DMS53 treated with DMSO at 0.1 percent for 48 hours (cell line): ENCODE data around the gene ST6GALNAC4.

Source experiments
- DNase-seq: peaks from one replicate; lab custom pipeline; 2025; ENCODE audit not compliant: unreplicated experiment; lab: John Stamatoyannopoulos, UW

Gene ST6GALNAC4, protein sequence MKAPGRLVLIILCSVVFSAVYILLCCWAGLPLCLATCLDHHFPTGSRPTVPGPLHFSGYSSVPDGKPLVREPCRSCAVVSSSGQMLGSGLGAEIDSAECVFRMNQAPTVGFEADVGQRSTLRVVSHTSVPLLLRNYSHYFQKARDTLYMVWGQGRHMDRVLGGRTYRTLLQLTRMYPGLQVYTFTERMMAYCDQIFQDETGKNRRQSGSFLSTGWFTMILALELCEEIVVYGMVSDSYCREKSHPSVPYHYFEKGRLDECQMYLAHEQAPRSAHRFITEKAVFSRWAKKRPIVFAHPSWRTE

DNA sequence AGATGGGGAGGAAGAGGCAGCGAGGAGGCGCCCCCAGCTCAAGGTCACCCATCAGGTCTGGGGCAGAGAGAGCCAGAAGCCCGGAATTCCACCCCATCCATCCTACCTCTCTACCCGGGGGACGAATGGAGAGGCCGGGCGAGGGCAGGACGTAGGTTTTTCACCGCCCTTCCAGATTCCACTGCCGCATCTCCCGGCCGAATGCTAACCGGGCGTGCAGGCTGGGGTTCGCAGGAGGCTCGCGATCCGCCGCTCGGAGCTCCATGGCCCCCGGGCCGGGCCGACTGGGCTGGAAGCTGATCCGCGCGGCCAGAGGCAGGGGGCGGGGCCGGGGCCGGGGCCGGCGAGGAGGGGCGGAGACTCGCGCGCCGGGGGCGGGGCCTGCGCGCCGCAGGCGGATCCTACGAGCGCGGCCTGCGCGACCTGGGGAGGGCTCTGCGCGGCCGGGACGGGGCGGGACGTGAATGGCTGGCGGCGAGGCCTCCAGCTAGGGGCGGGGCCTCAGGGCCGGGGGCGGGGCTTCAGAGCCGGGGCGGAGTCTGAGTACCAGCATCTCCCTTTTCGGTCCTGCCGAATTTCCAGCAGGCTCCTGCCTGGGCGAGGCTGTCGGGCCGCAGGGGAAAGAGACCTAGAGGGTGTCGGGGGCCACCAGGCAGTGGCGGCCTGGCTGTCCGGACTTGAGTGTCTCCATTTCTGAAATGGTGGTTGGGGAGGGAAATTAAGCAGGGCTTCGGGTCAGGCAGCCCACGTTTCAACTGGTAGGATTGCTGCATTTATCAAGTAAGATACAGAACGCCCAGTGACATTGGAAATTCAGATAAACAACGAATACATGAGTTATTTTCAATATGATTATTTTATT is at the start of gene ST6GALNAC4:
Gene ST6GALNAC4 (minus strand): TSS at position 322 of the 862 bp plus-strand sequence. CDS start 622 bp downstream, outside the sequence.
- DNase-seq: peak; percentile 74

DNA sequence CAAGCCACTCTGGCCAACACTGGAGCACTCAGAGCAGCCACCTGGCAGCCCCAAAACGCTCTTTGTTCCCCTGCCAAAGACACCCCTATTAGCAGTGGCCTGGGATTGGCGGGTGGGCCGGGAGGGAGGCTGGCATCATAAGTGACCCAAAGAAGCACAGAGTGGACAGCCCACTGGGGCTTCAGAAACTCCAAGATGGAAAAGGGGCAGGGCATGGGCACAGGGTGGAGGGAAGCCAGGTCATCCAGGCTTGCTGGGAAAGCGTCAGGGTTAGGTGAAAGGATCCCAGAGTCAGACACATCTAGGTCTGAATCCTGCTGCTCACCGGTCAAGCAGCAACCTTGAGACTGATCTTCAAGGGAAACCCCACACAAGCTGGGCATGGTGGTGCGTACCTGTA is 49.1 kb upstream of the ST6GALNAC4 start:
- no peak for DNase-seq

DNA sequence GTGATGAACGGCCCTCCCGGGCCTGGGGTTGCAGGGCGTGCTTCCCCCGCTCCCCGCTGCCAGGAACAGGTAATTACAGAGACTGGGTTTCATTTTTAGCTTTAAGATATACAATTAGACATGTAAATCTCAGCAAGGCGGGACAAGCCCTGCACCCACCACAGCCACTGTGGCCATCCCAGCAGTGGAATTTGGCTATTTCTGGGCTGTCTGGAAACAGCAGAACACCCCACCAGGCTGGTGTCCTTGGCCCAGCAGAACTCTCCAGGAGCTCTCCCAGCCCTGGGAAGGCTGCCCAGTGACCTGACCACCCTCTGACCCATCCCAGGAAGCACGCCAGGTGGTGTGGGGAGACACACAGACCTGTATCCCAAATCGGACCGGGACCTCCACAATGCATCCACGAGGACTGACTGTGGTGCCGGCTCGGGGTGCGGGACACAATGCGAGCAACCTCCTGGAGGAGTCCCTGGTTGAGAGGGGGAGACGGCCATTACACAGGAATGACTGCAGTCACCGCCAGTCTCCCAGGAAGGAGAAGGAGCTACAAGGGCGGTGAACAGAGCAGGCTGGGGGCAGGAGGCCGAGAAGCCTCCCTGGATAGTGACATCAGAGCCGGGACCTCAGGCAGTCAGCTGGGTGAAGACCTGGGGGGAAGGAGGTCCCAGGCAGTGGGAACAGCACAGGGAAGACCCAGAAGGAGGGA is 46.7 kb upstream of the ST6GALNAC4 start:
- DNase-seq: no peak

DNA sequence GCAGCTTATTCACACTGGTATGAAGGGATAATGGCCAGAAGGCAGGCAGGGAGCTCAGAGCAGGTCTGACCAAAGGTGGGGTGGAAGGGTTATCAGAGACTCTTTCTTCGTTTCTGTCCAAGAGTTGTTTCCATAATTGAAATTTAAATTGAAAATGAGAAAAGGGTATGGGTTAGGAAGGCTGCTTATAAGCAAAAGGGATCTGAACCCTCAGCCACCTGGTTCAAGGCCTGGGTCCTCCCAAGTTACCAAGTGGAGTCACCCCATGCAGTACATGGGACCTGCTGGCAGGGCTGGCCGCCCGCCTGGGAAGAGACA is 46.2 kb upstream of the ST6GALNAC4 start:
- DNase-seq: no peak

DNA sequence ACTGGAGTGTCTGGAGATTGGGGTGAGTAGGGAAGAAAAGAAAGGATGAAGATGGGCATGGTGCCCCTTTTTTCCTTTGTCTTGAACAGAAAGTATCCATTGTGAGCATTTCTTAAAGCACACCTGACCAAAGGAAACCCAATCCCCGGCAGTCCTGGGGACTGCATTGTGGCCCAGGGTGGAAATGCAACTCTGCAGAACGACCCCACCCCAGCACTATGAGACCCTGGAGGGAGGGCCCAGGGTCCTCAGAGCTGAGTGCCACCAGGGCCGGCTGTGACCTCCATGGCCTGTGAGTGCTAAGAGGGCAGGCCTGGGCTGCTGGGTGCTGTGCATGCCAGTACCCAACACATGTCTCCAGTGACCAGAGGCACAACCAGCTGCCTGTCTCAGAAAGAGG is 45.4 kb upstream of the ST6GALNAC4 start:
- DNase-seq: no peak

DNA sequence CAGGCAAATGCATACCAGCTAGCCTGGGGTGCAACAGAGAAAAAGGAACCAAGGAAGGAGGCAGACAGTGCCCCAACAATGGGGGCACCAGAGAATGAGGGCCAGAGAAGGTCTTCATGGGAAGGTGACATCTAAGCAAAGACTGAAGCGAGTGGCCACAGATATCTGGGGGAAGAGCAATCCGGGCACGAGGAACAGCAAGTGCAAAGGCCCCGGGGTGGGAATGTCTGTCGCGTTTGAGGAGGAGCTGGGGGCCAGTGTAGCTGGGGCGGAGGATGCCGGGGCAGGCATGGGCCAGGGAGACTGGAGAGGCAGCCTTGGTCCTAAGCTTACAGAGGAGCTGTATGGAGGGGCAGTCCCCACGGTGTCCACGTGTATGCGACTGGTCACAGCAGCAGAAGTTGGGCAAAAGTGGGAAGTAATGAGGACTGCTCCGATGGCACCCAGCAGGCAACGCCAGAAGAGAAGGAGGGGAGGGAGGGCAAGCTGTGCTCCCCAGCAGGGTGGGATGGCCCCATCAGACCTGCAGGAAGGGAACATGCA is 44.8 kb upstream of the ST6GALNAC4 start:
- DNase-seq: no peak

DNA sequence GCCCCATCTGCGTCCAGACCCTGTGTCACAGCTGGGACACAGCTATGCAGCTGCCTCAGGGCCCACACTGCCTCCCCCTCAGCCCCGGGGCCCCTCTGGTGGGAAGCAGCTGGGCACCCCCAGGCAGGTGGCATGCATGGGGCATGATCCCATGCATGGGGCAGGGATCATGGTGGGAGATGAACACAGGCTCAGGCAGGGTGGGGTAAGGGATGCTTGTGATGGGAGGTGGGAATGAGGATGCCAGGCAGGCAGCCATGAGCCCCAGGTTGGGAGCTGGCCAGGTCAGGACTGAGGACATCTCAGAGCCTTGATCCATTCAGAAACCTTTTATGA is 44.3 kb upstream of the ST6GALNAC4 start:
- no peak for DNase-seq

DNA sequence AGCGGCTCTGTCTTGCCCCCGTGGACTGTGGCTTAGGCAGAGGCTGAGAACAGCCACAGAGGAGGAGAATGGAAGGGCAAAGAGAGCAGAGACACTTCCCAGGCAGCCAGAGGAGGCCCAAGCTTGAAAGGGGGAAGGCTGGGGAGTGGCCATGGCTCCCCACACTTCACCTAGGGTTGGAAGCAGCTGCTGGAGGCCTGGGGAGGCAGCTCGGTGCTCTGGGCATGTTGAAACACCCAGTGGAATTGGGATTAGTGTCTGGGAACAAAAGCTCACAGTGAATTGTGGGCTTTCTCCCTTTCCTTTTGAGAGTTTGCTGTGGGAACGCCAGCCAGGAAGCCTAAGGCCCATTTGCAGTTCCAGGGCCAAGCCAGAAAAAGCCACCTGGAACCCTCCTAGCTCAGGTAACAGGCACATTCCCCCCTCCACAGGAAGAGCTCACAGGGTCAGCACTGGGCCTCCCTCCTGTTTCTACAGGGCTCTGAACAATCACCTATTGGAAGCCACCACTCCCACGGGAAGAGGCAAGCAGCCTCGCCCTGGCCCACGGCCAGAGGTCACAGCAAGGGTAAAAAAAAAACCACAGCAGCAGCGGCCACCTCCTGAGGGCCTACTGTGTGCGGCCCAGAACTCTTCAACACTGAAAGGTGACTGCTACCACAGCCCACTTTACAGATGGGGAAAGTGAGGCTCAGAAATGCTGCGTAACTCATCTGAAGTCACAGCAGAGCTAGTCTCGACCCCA is 43.7 kb upstream of the ST6GALNAC4 start:
- no peak for DNase-seq

DNA sequence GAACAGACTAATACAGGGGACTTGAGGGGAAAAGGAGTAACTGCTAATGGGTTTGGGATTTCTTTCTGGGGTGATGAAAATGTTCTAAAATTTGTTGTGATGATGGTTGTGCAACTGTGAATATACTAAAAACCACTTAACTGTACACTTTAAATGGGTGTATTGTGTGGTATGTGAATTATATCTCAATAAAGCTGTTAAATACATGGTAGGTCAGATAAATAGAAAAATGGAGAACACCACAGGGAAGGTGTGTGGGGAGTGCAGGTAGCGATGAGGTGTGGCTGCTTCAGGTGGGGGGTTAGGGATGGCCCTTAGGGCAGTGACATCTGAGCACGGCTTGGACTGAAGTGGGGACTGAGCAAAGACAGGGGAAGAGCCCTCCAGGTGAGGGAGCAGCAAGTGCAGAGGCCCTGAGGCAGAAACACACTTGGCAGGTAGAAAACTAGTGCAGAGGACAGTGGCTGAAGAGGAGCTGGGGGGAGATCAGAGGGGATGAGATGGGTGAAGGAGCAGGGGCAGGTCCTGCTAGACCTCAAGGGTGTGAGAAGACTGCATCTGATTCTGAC is 43.1 kb upstream of the ST6GALNAC4 start:
- DNase-seq: no peak

DNA sequence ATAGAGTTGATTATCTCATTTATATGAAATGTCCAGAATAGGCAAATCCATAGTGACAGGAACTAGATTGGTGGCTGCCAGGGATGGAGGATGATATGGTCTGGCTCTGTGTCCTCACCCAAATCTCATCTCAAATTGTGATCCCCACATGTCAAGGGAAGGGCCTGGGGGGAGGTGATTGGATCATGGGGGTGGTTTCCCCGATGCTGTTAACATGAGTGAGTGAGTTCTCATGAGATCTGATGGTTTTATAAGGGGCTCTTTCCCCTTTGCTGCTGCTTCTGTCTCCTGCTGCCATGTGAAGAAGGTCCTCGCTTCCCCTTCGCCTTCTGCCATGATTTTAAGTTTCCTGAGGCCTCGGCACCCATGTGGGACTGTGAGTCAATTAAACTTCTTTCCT is 42.6 kb upstream of the ST6GALNAC4 start:
- no peak for DNase-seq

DNA sequence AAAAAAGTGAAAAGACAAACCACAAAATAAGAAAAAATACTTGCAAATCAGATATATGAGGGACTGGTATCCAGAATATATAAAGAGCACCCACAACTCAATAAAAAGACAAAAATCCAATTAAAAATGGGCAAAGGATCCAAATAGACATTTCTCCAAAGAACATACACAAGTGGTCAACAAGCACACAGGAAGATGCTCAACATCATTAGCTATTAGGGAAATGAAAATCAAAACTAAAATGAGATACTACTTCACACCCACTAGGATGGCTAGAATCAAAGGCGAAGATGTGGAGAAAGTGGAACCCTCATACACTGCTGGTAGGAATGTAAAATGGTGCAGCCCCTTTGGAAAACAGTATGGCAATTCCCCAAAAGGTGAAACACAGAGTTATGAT is 41.9 kb upstream of the ST6GALNAC4 start:
- no peak for DNase-seq

DNA sequence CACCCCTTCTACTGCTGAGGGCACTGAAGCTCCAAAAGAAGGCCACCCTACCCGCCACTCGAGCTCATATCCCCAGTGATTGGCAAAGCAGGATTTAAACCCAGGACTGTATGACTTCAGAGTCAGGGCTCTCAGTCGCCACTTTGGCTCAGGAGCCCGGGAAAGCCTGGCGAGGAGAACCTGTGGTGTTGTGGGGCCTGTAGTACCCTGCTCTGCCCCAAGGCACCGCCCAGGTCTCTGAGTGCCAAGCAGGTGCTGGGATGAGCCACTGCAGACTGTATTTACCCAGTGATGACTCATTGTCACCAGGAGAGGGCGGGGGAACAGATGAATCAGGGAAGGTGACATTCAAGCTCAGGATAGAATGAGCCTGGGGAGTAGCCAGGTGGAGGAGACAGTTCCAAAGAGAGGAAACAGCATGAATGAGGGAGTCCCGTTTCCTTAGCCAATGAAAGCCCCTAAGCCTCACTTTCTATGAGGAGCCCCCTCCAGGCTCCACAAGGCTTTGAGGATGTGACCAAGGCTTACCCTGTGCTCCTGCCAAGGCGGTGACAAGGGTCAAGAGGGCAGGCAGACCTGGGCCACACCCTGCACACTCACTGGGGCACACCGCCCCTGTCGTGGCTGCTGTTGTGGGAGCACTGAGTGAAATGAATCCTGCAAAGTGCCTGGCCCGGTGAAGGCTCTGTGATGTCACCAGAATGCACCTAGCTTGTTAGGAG is 38.6 kb upstream of the ST6GALNAC4 start:
- peak; percentile 99 for DNase-seq

DNA sequence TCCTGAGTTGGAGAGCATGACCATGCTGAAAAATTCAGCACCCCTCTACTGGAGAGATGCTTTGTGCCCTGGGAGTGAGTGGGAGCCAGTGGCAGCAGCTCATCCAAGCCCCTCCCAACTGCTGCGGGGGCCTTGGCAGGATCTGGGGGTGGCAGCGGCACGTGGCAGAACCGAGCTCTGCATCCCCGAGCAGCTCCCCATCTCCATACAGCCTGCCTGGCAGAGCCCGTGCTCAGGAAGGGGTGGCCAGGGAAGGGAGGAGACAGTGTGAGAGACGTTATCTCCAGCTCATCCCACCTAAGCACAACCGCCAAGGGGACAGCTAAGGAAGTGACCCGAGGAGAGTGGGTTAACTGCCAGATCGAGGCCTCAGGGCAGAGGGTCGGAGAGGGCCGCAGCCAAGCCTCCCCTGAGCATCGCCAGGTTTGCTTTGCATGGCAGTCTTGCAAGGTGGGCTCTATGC is 38.0 kb upstream of the ST6GALNAC4 start:
- DNase-seq: no peak

DNA sequence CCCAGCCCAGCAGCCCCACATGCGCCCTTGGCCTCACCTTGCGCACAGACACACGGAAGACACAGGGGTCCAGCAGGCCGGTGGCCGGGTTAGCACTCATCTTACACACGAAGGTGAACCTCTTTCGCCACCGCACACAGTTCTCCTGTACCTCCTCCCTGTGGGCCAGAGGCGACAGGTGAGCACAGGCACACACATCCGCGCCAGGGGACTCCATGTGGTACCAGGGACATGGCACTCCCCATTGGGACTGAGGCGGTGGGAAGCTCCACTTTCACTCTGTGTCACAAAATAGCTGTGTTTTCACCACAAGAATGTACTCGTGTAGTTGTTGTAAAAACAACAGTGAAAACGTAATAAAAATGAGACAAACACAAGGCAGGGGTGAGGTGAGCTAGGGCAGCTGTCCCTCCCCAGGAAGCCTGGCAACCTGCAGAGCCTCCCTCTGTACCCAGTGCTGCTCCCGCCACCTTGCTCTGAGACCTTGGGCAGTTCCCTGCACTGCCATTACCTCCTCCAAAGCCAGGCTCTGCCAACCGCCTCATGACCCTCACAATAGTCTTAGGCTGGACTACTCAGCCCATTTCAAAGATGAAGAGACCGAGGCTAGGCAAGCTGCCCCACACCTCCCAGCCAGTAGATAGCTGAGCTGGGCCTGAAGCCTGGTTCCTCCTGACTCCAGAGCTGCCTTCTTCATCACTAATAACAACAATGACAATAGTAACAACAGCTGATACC is 37.1 kb upstream of the ST6GALNAC4 start:
- no peak for DNase-seq

DNA sequence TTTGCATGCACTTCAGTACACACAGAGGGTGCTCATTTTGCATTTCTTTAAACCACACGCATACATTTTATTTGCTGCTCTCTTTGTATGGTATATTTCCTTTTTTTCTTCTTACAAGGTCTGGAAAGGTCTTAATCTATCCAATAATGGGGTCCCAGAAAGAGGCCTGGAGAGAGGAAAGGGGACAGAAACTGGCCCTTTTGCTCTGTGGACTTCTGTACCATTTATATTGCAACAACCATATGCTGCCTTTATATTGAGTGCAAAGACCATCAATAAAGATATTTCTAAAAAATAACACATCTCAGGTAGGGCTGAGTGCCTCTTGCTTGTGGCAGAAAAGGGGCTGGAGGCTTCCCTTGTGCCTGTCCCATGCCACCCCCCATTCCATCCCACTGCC is 36.3 kb upstream of the ST6GALNAC4 start:
- DNase-seq: no peak

DNA sequence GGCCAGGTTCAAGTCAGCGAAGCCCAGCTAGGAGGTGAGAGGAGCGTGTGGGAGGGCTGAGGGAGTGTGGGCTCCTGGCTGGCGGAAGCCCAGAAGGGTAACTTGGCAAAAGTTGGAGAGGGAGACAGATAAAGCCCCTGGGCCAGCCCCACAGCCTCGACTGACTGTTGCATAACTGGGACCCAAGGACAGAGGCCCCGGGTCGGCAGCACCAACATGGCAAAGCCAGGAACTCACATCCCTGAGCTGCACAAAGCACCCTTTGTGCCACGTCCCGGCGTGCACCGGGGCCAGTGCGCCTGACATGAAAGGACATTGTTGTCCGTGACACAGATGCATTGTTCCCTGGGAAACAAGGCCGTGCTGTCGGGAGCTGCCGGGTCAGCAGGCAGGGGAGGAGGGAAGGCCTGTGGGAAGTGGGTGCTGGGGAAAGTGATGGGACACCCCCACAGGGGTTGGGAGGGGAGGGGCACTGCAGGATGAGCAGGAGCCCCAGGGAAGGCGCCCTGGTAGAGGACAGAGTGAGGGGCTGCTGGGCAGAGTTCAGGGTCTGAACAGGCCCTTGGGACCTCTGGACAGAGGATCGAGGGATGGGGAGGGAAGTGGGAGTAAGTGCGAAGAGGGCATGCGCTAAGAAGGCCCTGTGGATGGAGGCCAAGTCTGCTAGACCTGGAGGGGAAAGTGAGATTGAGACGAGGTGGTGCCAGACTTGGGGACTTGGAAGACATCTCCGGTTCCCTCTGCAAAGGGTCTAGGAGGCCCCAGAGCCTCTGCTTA is 33.9 kb upstream of the ST6GALNAC4 start:
- no peak for DNase-seq

DNA sequence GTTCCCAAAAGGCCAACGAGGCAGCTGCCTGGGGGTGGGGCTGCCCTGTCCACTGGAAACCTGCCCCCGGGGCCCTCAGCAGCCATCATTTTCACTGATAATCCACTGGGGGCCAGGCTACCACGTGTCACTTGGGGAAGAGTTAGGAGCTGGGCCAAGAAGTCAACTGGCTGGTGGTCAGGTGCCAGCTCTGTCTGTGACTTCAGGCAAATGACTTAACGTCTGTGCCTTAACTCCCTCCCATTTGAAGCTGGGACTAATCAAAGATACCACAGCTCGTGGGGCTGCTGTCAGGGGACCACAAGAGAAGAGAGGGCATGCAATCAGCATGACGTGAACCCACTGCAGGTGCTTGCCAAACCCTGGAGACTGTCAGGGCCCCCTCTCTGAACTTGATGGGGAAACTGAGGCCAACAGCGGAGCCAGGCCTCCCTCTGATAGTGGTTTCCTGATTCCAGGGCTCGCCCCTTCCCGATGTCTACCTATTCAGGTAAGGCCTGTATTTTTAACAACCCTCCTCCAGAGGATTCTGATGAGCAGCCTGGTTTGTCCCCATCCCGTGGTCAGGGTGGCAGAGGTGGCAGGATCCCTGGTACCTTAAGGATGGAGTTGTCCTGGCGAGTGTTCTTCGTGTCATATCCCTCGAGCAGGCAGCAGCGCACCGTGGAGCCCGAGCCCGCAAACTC is 33.1 kb upstream of the ST6GALNAC4 start:
- DNase-seq: no peak
